ENCODE data around the gene NDOR1.

- TF ChIP-seq CTCF (IDR thresholded peaks at IDR 0.05; ENCODE audit: insufficient read depth, low read length) (no peak), POLR2AphosphoS5 (IDR thresholded peaks at IDR 0.05; ENCODE audit: low read depth) (no peak)
Measured at GRCh38 chr9:137171149-137171900, 34.2 kb upstream of the NDOR1 start.

All from HL-60 (cell line).